A204.1 (cell line): ENCODE data around the gene RPN2.

ENCODE experiments used
- FAIRE-seq: peaks from 2 replicates; lab custom pipeline; 2012; peaks lifted over from hg19 to GRCh38; lab: Jason Lieb, UNC

The RPN2 gene

GRCh38 chr20:37267667-37268313 lies 88.7 kb downstream of the RPN2 start:
- FAIRE-seq = no peak

DNA sequence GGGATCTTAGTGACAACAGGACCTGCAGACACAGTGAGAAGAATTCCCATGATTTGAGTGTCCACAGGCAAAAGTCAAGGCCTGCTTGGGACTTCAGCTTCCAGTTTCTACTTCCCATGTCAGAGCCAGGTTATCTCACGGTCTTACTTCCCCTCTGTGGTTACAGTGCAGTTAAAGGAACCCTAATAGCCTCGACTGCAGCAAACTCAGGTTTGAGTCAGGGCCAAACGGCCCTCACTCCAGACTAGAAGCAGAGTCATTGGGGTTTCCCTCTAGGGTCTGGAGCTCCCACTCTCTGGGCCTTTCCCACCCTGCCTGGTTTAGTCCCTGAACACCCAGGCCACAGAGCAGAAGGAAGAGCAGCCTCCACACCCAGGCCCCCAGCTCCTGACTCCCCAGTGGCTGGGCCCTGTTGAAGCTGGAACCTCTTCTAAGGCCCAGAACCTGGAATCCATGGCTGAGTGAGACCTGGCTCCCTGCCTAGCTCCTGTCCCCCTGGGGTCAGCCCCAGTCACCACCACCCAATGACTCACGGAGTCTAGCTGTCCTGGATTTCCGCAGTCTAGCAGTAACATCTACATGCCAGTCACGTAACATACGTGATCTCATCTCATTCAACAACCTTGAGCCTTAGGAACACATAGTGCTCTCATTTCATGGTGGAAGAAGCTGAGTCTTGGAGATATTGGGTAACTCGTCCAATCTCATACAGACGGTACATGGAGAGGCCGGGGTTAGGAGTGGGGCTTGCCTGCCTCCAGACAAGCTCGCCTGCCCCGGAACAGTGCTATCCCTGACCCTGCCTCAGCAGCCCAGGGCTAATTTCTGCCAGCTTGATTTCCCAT lies 91.7 kb downstream of the RPN2 start:
- FAIRE-seq = no peak

- no peak for FAIRE-seq
Observed at GRCh38 chr20:37271421-37271768, 92.3 kb downstream of the RPN2 start.

- no peak for FAIRE-seq
Observed at GRCh38 chr20:37273988-37274387, 94.9 kb downstream of the RPN2 start.

DNA sequence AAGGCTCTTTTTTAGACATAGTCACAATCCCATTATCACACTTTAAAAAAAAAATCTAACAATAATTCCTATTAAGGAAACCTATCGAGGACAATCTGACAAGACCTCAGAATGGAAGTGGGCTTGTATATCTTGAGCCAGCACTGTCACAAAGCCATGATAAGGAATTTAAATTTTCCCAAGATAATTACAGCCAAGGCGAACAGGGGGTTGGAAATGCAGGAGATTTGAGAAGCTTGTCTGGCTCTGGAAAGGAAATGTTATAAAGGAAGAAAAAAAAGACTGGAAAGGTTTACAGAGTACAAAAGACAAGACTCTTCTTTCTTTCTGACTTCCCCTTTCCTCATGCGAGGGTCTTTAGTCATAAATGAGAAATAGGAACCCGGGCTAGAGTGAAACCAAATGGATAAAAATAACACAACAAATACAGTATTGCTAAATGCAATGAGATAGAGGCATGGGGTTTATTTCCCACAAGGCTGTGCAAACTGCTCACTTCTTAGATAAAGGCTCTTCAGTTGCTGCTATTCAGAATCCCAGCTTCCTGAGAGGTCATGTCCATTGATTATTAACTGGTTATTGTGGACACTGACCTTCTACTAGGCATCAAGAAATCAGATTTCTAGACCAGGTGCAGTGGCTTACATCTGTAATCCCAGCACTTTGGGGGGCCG lies 95.9 kb downstream of the RPN2 start:
- no peak for FAIRE-seq

DNA sequence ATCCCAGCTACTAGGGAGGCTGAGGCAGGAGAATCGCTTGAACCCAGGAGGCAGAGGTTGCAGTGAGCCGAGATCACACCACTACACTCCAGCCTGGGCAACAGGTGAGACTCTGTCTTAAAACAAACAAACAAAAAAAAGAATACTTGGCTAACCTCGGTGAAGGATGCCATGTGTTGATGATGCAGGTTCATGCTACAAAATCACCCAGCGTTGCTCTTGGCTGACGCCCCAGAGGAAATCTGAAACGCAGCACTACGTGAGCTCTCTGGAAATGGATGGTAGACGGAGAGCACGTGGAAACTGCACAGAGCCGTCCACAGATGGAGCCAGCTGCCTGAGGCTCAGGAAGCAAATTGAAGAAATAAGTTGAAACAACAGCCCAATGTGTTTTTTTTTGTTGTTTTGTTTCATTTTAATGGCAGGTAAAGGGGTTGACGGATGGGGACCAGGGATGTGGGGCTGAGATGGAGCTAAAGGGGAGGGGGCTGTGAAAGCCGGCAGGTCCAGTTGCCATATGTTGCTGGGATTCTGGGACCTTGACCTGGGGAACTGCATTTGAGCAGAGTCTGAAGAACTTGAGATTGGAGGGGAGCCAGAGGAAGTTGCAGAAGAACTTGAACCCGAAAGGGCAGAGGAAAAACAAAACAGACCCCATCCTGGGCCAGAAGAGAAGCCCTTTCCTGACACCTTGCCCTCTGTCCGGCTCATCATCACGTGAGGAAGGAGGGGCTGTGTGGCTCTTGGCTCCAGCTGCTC lies 97.5 kb downstream of the RPN2 start:
- FAIRE-seq = no peak

- FAIRE-seq = no peak
Observed at GRCh38 chr20:37277253-37277593, 98.1 kb downstream of the RPN2 start.

- no peak for FAIRE-seq
Observed at GRCh38 chr20:37278966-37279590, 99.9 kb downstream of the RPN2 start.

- no peak for FAIRE-seq
Observed at GRCh38 chr20:37279820-37280219, 100.7 kb downstream of the RPN2 start.

DNA sequence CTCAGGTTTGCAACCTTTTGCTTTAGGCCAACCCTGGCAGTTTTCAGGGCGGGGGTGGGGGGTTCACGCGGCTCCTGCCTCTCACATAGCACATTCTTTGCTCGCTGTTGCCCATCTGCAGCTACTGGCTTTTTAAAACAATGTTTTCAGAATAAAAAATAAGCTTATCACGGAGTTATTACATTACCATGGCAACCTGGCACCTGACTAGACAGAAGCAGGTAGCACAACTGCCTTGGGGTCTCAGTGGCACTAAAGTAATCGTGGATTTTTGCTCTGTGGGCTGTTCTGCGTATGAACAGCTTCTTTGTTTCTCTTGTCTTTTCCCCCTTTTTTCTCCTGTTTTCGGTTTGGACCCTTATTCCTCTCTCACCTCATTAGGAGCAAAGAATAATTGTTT lies 101.3 kb downstream of the RPN2 start:
- FAIRE-seq = no peak

DNA sequence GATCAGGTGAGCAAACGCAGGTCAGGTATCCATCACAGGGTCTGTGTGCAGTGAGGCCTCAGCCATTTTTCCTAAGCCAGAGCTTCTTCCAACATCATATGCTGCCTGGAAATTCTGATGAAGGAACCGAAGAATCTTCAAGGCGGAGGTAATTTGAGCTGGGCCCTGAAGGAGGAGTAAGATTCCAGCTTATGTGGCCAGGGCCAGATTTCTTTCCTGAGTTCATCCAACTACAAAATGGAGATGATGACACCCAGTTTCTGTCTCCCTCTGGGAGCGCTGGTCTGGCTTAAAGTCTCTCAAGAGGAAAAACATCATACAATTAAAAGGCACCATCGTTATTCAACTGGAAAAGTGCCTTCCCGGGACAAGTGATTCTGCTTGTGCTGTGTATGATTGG lies 103.4 kb downstream of the RPN2 start:
- no peak for FAIRE-seq

DNA sequence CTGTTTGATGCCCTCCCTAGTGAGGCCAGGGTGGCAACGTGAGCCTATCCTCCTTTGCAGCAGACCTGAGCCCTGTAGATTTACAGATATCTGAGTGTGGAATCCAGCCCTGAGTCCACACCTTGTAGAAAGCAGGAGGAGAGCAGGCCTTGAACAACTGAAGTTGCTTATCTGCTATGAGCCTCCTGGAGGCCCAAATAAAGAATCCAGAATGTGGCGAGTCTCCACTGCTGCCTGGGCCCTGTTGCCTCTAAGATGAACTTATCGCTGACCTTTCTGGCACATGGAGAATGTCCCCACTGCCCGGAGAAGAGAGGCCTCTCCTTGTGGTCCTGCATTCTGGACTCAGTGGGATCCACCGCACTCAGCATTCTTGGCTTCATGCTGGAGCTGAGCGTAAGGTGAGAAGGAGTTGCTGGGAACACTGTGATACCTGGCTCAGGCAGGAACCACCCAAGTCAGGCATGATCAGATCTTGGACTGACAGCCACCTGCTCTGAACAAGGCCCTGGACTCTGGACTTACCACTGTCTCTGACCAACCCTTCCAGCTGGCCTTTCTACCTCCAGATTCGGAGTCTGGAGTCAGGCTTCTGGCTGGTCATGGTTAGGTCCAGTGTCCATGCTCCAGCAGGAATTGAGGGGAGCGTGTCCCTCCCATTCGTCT lies 104.5 kb downstream of the RPN2 start:
- FAIRE-seq = no peak

GRCh38 chr20:37284691-37285161 lies 105.6 kb downstream of the RPN2 start:
- FAIRE-seq = no peak

- FAIRE-seq = no peak
Observed at GRCh38 chr20:37285664-37286374, 106.7 kb downstream of the RPN2 start.

DNA sequence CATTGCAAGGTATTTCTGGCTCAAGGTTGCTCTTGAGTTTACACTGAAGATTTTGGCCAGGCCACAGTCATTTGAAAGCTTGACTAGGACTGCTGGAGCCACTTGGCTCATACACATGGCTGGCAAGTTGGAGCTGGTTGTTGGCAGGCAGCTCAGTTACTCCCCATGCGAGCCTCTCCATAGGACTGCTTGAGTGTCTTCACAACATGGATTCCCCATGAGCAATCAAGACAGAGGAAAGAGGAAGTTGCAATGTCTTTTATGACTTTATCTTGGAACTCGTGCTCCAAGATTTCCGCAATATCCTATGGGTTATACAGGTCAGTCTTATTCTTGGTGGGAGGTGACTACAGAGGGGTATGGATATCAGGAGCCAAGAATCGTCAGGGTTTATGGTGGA lies 109.0 kb downstream of the RPN2 start:
- FAIRE-seq = no peak

- FAIRE-seq = no peak
Observed at GRCh38 chr20:37290158-37290810, 111.2 kb downstream of the RPN2 start.
